ENCODE results near the gene XIRP1.

DNA sequence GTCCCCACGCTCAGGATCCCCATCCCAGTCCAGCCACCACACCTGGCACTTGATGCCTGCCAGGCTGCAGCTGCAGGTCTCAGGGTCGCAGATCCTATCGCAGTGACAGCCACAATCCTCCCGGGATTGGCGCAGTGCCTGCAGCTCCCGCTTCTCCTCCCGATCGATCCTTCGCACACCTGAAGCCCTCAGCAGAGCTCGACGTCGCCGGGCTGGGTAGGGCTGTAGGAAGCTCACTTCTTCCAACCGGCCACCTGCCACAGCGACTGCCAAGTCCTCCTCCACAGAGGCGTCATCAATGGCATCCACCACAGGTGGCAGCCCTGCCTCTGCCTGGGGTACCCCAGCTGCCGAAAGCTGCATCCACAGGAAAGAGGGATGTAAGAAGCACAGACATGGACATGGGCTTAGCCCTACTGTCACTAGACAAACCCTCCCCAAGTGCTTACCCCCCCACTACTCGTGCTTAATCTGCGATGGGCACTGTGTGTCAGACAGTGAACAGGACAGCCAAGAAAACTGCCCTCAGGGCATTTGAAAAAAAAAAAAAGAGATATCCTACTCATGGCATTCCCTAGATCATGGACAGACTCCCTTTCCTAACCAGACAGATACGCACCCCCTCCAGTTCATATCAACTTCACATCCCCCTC lies 48.2 kb downstream of the XIRP1 start:
- TF ChIP-seq, protein P1, sequence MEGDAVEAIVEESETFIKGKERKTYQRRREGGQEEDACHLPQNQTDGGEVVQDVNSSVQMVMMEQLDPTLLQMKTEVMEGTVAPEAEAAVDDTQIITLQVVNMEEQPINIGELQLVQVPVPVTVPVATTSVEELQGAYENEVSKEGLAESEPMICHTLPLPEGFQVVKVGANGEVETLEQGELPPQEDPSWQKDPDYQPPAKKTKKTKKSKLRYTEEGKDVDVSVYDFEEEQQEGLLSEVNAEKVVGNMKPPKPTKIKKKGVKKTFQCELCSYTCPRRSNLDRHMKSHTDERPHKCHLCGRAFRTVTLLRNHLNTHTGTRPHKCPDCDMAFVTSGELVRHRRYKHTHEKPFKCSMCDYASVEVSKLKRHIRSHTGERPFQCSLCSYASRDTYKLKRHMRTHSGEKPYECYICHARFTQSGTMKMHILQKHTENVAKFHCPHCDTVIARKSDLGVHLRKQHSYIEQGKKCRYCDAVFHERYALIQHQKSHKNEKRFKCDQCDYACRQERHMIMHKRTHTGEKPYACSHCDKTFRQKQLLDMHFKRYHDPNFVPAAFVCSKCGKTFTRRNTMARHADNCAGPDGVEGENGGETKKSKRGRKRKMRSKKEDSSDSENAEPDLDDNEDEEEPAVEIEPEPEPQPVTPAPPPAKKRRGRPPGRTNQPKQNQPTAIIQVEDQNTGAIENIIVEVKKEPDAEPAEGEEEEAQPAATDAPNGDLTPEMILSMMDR (IDR thresholded peaks at IDR 0.05) = no peak
- no peak for TF ChIP-seq POLR2A (IDR thresholded peaks at IDR 0.05)
